IPS-11a (cell line): ENCODE data around the gene STK25.
"Not testable (repeated sequence)": the region's sequence is repeated elsewhere in the genome, so short reads cannot be mapped to it uniquely, and the experiment has no call there.

Experiments
- H3K4me3 ChIP-seq: one replicate; pipeline ENCODE4 v1.5.1; 2013; ENCODE audit warnings: low read depth, low read length, control low read depth

Gene STK25

DNA sequence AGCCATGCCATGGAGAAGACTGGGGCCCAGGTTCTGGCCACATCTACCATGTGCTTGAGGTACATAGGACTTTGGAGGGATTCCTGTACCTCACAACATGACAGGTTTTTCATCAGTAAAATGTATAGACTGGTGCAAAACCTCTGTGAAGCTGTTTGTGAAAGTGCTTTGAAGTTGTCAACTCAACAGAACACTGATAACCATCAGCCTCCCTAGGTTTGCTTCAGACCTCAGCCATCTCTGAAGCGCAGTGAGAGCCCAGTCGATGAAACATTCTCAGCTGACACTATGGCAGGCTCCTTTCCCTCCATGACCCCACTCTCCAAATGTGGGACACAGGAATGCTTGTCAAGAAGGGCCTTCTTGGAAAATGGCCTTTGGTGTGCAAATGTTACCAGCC is 38.6 kb downstream of the STK25 start:
- no peak overlapping the region for H3K4me3 ChIP-seq

DNA sequence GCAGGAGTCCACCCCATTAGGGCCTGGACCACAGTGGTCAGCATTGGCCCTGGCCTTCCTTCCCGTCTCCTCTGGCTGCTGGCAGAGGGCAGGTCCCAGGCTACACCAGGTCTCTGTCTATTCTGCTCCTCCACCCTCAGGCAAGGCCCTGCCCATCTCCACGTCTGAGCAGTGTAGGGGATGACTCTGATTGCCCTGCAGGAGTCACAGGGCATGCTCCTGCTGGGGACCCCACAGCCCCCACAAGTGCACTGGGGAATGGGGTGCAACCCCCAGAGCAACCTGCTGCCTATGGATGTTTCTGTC is 40.0 kb downstream of the STK25 start:
- H3K4me3 ChIP-seq = no peak overlapping the region

DNA sequence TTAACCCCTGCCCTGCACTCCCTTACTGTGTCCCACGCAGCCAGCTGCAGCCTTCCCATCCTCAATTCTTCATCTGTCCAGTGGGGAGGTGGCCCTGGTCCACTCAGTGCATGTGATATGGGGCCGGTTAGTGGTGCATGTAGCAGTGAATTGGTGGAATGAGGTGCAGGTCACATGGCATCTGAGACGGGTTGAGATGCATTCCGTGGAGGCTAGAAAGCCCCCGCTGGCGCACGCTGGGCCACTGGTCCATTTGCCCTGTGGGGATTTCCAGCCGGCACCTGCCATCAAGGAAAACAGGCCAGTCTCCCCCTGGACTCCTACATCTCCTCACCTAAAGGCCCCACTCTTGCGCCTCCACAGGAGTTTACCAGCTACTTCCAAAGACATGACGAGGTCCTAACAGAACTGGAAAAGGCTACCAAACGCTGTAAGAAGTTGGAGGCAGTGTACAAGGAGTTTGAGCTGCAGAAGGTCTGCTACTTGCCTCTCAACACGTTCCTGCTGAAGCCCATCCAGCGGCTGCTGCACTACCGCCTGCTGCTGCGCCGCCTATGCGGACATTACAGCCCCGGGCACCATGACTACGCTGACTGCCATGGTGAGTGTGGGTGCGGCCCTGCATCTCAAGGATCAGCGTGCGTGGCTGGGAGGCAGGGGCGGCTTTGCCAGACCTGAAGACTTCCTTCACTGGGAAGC is 40.5 kb downstream of the STK25 start:
- no peak overlapping the region for H3K4me3 ChIP-seq

DNA sequence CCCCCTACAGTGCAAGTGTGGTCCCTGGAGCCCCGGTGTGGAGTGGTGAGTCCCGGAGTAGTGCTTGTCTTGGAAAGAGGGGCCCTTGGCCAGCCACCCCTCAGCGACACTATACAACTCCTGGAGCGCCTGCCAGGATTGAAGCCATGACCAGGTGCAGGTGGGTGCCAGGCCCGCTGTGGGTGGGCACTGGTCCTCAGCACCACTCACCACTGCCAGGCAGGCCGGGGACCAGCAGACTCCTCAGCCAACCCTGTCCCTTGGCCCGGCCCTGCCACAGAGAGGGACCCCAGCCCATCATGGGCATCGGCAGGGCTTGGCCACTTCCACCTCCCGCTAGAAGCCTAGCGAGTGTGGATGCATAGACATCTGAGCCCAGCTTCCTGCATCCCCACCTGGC is 42.2 kb downstream of the STK25 start:
- no peak overlapping the region for H3K4me3 ChIP-seq

DNA sequence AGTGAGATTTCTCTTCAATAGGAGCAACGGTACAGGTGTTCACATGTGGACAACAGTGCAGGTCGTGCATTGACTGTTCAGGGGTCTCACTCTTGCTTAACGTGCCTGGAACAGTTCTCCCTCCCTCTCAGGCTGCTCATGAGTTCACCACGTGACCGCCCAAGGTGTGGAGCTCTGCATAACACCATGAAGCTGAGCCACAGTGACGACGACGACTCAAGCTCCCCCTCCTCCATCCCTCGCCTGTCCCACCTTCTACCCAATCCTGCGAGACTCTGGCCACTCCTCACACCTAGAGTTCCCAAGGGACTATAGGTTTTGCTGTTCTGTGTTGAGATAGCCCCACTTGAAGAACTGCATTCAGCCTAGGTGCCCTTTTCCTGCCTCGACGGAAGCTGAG is 42.8 kb downstream of the STK25 start:
- H3K4me3 ChIP-seq = no peak overlapping the region

DNA sequence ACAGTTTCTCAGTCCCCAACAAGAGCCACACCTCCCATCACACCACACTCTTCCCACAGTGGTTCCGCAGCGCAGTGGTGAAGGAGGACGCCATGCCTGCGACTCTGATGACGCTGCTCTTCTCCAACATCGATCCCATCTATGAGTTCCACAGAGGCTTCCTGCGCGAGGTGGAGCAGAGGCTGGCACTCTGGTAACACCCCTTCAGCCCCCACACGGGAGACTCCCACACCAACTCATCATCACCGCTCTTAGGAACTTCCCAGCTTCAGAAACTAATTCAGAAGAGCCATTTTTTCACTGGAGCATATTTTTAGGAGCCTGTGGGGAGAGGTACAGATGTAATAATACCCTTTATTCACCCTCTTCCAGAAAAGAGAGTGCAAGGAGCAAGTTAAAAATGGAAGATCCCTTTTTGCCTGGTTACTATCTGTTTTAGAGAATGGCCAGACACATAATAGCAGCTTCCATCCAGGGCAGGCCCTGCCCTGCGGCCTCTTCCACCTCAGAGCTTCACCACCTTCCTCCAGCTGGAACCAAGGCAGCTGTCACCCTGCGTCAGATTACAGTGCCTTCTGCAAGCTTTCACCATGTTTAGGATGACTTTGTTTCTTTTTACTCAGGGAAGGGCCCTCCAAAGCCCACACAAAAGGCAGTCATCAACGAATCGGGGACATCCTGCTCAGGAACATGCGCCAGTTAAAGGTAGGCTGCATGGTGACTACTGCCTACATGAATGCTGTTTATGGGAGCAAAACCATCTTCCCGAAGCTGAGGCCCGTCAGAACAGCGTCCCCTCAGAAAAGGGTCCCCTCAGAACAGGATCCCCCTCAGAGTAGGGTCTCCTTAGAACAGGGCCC is 44.9 kb downstream of the STK25 start:
- H3K4me3 ChIP-seq = no peak overlapping the region

DNA sequence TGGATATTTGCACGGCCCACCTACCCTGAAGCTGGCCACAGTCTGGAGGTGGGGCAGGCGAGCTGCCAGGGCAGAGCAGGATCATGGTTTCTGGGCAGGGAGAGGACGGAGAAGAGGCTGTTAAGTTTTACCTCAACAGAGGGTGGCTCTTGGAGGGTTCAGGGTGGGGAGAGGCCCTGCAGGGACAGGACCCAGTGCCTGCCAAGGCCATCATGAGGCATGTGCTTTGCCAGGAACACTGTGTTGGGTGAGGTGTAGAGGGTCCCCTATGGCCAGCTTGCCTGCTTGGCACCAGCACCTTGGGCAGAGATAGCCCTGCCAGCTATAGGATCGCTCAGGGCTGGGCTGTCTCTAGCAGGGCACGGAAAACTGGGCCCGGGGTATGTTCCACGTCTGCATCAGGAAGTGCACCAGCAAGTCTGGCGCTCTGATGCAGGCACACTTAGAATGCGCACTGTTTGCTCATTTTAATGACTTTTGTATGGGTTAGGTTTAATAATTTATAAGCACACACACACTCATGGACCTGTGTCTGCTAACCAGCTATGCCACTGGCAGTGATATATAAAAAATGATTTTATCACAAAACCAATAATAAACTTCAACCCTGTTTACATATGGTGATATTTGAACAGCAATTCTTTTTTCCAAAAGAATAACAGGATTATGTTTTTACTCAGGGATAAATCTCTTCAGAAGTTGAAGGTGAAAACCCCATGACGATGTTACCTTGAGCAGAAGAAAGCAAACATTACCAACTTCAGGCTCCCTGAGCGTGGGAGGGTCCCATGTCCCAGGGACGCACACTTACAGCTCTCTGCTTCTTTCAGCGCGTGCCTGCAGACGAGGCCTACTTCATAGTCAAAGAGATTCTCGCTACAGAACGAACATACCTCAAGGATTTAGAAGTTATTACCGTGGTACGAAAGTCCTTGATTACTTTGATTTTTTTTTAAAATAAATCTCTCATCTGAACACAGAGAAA is 46.4 kb downstream of the STK25 start:
- H3K4me3 ChIP-seq = no peak overlapping the region

DNA sequence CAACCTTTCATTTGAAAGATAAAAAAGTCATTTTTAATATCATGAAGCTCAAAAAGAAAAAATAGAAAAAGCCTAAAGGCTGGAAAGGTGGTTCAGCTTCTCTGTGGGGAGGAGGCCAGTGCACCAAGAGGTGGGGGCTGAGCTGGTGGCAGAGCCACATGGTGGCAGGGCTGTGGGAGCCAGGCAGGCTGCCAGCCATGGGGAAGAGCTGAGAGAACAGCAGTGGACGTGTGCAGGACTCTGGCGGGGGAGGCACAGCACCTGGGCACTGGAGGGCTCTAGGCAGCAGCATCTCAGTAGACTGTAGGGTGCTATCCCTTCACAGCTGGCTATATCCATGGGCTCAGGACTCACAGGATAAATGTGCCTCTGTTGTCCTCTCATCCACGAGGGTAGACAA is 47.8 kb downstream of the STK25 start:
- no peak overlapping the region for H3K4me3 ChIP-seq

DNA sequence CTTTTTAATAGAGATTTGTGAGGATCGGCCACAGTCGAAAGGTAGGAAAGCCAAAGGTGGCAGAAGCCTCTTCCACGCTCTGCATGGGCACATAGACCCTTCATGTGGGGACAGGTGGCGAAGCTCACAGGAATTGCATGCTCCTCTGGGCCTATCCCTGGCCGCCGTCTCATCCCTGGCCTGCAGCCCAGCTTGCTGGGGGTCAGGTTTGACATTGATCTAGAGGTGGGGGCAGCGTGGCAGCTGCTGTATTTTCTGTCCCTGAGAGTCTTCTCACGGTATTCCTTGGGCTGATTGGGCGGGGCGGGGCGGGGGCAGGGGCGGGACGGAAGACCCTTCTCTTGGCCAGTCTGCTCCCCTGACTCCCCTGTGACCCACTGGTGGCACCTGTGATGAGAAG is 48.9 kb downstream of the STK25 start:
- H3K4me3 ChIP-seq = no peak overlapping the region

DNA sequence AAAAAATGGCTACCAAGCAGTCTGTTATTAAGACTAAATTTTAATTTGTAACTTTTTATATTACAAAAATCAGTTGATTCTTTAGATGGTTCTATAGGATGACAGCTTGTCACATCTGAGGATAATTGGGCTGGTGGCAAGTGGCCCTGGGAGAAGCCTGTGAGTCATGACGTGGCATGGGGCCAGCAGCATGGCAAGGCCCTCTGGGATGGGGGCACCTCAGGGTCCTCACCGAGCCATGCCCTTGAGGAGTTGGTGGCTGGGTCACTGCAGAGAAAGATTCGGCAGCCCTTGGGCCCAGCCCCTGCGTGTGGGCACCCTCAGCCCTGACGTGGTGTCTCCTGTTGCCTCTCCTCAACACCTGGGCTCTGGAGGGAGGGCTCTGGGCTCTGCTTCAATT is 49.7 kb downstream of the STK25 start:
- no peak overlapping the region for H3K4me3 ChIP-seq

DNA sequence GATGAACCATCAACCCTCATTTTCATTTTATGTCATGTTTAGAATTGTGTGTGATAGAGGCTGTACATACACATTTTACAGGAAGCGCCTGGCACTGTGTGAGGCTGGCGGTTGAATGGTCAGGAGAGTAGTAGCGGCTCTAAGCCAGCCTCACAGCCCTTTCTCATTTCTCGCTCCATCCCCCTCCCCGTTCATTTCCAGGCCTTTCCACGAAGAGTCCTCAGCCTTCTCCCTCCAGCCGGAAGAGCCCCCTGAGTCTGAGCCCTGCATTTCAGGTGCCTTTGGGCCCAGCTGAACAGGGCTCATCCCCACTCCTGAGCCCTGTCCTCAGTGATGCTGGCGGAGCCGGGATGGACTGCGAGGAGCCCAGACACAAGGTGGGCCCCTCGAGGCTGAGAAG is 51.8 kb downstream of the STK25 start:
- H3K4me3 ChIP-seq = no peak overlapping the region

DNA sequence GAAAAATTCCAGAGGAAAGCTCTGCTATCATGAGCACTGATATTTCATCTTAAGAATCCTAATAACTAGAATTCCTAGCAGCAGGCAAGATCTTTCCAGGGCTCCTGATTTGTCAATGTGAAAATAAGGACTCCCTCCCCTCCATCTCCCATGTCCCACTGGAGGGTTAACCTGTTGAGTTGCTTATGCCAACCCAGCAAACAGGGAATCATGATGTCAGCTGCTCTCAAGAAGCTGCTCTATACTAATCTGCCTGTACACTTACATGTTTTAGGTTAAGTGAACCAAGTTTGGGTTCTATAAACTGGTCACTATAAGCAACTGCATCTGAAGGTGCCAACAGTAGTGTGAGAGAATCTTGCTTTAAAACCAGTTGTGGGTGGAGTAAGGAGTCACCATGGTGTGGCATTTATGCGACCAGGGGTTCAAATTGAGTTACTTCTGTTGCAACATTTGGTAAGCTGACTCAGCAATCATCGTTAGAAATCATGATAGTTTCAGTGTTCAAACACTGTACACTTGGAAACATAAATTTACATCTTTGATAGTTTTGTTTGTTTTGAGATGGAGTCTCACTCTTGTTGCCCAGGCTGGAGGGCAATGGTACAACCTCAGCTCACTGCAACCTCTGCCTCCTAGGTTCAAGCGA is 53.4 kb downstream of the STK25 start:
- no peak overlapping the region for H3K4me3 ChIP-seq

DNA sequence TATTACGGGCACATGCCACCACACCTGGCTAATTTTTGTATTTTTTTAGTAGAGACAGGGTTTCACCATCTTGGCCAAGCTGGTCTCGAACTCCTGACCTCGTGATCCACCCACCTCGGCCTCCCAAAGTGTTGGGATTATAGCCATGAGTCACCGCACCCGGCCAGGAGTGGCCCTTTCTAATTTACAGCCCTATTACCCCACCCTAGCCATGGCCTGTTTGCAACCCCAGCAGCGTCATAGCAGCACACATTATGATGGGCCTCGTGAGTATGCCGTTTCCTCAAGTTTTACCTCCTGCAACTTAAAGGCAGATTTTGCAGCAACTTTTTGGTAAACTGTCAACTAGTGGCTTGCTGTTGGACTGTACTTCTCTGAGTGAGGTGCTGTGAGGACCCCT is 54.5 kb downstream of the STK25 start:
- not testable (repeated sequence) for H3K4me3 ChIP-seq

DNA sequence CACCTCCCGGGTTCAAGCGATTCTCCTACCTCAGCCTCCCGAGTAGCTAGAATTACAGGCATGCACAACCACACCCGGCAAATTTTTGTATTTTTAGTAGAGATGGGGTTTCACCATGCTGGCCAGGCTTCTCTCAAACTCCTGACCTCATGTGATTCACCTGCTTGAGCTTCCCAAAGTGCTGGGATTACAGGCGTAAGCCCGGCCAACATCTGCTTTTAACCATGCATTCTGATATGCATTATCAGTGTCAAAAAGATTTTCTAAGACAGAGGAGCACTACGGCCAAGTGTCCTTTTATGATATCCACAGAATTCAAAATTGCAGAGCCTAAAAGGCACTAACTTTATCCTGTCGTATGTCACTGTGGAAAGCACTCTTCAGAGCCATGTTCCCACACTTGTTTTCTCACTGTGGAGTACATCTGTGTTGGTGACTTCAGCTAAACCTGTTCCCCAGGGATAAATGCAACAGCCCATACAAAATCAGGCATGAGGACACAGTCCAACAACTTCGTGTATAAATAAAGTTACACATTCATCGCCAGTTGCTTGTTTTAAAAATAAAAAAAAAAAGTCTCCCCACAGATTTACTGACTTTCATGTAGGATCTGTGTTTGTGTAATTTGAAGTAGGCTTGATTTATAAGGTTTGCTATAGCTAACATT is 56.4 kb downstream of the STK25 start:
- H3K4me3 ChIP-seq = no peak overlapping the region

DNA sequence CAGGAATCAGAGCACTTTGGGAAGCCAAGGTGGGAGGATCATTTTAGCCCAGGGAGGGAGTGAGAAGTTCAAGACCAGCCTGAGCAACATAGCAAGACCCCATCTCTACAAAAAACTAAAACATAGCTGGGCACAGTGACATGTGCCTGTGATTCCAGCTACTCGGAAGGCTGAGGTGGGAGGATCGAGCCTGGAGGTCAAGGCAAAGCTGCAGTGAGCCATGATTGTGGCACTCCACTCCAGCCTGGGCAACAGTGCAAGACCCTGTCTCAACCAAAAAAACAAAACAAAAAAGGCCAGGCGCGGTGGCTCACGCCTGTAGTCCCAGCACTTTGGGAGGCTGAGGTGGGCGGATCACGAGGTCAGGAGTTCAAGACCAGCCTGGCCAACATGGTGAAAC is 58.3 kb downstream of the STK25 start:
- not testable (repeated sequence) for H3K4me3 ChIP-seq

DNA sequence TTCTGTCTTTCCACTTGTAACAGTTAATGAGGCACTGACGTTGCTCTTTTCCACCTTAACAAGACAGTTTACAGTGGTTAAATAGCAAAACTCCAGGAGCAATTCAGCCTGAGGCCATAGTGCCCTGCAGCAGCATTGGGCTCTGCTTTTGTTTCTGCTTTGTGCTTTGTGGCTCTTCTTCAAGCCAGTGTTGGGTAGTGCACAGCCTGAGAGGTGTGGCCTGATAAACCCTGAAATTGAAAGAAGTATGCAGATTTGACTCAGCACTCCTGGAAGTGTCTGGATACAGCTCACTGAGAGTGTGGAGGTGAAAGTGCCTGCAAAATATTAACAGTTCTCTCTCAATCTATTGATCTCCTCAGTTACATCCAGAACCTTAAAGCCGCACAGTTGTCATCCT is 63.0 kb downstream of the STK25 start:
- H3K4me3 ChIP-seq = no peak overlapping the region

DNA sequence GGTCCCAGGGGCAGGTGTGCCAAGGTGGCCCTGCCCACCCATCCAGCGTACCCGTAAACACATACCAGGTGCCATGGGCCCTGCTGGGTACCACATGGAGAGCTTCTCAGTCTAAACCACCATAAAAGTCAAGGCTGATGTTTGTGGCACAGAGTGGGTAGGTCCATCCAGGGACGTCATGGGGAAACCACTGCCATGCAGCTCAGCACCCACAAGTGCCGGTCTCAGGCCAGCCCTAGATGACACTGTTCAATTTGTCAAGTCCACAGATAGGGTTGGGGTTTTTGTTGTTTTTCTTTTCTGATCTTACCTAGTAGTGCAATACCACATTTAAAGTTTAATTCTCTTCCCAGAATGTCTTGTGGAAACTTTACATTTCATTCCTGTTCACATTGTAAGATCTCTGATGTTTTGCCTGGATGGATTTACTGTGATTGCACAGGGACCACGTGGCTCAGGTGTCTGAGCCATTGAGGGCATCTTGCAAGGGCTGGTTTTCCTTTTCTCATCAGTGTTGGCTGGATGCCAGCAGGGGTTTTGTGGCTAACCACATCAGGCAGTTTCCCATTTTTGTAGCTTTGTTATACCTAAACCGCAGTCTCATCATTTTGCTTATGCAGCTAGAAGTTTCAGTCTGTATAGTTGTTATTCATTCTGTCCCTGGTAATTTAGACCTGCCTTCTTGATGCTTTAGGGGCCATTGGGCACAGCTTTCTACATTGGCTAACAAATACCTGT is 64.7 kb downstream of the STK25 start:
- no peak overlapping the region for H3K4me3 ChIP-seq
